GM21528 (cell line): ENCODE measurements around the gene APAF1.
"Not testable (repeated sequence)": the region's sequence is repeated elsewhere in the genome, so short reads cannot be mapped to it uniquely, and the experiment has no call there.

Experiments used
- ATAC-seq: cut with Tn5 transposase; IDR thresholded peaks from one replicate; pipeline ENCODE4 v1.9.1; 2021; ENCODE audit warnings: mild to moderate bottlenecking, moderate library complexity; ENCODE audit not compliant: unreplicated experiment, low FRiP score

APAF1 gene, protein sequence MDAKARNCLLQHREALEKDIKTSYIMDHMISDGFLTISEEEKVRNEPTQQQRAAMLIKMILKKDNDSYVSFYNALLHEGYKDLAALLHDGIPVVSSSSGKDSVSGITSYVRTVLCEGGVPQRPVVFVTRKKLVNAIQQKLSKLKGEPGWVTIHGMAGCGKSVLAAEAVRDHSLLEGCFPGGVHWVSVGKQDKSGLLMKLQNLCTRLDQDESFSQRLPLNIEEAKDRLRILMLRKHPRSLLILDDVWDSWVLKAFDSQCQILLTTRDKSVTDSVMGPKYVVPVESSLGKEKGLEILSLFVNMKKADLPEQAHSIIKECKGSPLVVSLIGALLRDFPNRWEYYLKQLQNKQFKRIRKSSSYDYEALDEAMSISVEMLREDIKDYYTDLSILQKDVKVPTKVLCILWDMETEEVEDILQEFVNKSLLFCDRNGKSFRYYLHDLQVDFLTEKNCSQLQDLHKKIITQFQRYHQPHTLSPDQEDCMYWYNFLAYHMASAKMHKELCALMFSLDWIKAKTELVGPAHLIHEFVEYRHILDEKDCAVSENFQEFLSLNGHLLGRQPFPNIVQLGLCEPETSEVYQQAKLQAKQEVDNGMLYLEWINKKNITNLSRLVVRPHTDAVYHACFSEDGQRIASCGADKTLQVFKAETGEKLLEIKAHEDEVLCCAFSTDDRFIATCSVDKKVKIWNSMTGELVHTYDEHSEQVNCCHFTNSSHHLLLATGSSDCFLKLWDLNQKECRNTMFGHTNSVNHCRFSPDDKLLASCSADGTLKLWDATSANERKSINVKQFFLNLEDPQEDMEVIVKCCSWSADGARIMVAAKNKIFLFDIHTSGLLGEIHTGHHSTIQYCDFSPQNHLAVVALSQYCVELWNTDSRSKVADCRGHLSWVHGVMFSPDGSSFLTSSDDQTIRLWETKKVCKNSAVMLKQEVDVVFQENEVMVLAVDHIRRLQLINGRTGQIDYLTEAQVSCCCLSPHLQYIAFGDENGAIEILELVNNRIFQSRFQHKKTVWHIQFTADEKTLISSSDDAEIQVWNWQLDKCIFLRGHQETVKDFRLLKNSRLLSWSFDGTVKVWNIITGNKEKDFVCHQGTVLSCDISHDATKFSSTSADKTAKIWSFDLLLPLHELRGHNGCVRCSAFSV (N-terminal part only)

GRCh38 chr12:98644712-98645571 is at the start of gene APAF1, which contains the start of gene IKBIP:
Gene APAF1 (plus strand): TSS chr12:98645290. CDS start chr12:98648360, 3,070 bp downstream.
Gene IKBIP (minus strand): TSS chr12:98644788. CDS start chr12:98644701, 87 bp downstream.
- peak; percentile 89 for ATAC-seq

DNA sequence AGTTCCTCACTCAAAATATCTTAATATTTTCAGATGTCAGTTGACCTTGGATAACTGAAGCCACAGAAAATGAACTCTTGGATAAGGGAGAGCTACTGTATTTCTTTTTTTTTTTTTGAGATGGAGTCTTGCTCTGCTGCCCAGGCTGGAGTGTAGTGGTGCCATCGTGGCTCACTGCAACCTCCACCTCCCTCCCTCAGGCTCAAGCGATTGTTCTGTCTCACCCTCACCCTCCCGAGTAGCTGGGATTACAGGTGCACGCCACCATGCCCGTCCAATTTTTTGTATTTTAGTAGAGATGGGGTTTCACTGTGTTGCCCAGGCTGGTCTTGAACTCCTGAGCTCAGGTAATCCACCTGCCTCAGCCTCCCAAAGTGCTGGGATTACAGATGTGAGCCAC is 47.8 kb upstream of the APAF1 start:
- ATAC-seq: not testable (repeated sequence)

- no peak for ATAC-seq
Measured at GRCh38 chr12:98601924-98602323, 43.2 kb upstream of the APAF1 start.

DNA sequence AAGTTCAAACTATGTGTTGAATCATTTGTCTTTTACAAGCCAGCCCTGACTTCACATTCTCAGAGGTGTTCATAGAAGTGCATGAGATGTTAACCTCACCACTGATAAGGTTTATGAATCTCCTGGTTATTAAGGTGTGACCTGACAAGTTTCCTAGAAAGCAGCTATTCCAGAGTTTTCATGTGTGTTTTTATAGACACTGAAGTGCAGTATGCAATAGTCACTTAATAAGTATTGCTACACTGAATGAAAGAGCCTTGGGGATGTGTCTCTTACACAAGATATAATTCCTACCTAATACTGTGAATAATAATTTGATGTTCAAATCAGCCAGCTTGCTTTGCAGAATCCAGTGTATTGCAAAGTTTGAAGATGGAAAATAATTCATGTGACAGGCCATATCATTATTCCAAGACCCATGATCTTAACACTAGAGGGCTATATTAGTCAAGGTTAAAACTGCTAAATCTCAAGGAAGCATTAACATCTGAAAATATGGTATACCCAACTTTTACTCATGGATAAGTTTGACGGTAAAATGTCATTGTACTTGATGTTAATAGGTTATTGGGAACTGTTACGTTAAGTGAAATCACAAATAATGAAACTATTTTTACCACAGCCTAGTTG is 38.6 kb upstream of the APAF1 start:
- no peak for ATAC-seq

- no peak for ATAC-seq
Measured at GRCh38 chr12:98610596-98610995, 34.5 kb upstream of the APAF1 start.

DNA sequence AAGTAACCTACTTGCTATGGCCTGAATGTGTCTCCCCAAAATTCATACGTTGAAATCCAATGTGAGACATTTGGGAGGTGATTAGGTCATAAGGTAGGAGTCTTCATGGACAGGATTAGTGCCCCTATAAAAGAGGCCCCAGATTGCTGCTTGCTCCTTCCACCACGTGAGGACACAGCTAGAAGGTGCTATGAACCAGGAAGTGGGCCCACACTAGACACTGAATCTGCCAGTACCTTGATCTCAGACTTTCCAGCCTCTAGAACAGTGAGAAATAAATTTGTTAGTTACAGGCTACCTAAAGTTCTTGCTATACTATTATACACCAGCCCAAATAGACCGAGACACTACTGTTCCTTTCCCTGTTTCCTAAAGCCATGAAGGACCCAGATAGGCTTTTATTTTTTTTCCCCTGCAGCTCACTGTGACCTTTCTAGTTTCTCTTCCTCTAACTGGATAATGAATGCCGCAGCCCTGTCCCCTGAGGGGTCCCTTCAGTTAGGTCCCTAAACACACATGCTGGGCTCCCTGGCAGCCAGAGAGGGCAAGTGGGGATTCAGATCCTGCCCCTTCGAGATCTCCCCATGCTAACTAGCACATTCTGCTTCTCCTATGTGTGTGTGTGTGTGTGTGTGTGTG is 32.3 kb upstream of the APAF1 start:
- ATAC-seq: peak; percentile 91

GRCh38 chr12:98618952-98619351 is 26.1 kb upstream of the APAF1 start:
- ATAC-seq: no peak

- ATAC-seq: peak; percentile 83
Measured at GRCh38 chr12:98635657-98636323, 9.3 kb upstream of the APAF1 start.

DNA sequence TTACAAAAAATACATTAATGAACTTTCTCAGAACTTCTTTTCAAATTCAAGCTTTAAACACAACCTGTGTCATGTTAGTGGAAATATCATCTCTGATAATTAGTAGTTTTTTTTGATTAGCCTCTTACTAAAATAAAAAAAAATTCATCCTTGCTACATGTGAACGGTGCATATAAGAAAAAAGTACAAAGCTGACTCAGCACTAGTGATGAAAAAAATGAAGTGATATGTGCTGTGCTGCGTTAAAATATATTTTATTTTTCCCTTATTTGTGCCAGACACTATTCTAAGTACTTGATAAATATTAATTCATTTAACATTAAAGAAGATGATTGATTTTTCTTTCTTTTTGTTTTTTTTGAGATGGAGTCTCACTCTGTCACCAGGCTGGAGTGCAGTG is 8.0 kb upstream of the APAF1 start:
- ATAC-seq: no peak

DNA sequence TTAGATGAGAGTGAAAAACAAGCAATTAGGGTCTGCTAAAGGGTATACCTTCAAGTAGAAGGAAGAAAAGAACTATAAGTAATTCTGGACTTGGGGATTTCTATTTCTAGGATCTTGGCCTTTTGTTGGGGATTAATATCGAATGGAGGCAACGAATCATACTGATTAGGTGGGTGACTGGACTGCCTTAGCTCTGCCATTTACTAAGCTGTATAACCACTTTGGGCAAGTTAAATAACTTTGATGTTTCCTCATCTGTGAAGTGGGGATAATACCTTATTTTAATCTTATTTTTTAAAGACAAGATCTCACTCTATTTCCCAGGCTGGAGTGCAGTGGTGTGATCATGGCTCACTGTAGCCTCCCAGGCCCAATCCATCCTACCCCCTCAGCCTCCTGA is 7.1 kb upstream of the APAF1 start:
- ATAC-seq: no peak

DNA sequence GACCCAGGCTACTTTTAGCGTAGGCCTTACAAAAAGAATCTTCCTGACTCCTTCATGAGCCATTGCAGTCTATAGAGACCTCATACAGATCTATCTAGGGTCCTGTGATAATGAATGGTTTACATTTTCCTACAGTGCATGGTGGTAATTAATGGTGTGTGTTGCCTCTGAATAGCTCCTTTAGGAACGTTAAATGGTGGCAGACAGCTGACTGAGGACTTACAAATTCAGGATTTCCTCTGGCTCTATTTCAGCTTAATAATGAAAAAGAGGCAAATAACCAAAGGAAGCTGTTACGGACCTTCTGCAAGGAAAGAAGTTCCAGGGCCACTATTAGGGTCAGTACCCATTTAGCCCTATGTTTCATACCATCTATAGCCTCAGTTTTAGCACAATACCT is 5.6 kb upstream of the APAF1 start:
- no peak for ATAC-seq

DNA sequence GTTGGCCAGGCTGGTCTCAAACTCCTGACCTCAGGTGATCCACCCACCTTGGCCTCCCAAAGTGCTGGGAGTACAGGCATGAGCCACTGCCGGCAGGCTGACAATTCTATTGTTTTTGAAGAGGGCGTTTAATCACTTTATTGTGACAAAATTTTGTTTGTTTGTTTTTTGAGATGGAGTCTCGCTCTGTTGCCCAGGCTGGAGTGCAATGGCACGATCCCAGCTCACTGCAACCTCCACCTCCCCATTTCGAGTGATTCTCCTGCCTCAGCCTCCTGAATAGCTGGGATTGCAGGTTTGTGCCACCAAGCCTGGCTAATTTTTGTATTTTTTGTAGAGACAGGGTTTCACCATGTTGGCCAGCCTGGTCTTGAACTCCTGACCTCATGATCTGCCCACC is 2.3 kb upstream of the APAF1 start:
- ATAC-seq: not testable (repeated sequence)

GRCh38 chr12:98644433-98644711 is 718 bp upstream of the APAF1 start:
- peak; percentile 32 for ATAC-seq

GRCh38 chr12:98645572-98646067 is 530 bp downstream of the APAF1 start:
- ATAC-seq: peak; percentile 9

- no peak for ATAC-seq
Measured at GRCh38 chr12:98646294-98647090, 1.4 kb downstream of the APAF1 start.

GRCh38 chr12:98651328-98651727 is 6.2 kb downstream of the APAF1 start:
- no peak for ATAC-seq

DNA sequence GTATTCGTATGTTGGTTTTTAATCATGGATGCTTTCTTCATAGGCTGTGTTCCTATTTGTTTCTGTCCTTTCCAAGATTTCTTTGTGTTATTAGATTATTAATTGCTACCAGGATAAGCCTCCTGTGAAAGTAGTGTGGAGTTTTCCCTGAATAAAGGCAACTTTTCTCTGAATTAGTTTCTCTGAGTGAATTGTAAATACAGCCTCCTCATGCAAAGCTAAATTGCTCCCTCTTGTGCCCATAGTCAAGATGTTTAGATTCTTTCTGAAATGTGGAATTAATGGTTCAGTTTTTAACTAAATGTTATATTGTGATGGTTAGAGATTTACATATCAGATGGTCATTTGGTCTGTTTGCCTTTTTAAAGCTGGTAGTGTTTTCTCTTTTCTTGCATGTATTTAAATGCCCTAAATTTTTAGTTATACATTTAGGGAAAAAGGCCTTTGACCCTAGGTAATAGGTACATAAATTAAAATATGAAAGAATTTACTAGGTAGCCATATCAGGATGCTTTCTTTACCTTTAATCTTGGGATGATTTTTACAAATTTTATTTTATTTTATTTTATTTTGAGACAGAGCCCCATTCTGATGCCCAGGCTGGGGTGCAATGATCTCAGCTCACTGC is 8.9 kb downstream of the APAF1 start:
- no peak for ATAC-seq
